ENCODE measurements around the gene ELMOD3. TPM values are rescaled to one million over a fixed set of nuclear protein-coding genes. Genes with fewer than 3 reads are reported as not detected.

Gene ELMOD3
- total and polyA plus RNA-seq, 2 of the 8 experiments (the other 6 are each of a cell fraction or from before 2014, with no cell fraction given): 8.5 to 10.2 TPM

- TF ChIP-seq HDAC6 (IDR thresholded peaks at IDR 0.05; ENCODE audit: low read depth, low read length) (no peak), CEBPB (IDR thresholded peaks at IDR 0.05; ENCODE audit: low read depth, low read length) (no peak), BCL11A (IDR thresholded peaks at IDR 0.05; ENCODE audit: low read depth in 2 of 2, low read length in 2 of 2) (no peak)
These were observed 26.5 kb upstream of the ELMOD3 start, which contains the start of gene TGOLN2 (continued) for GRCh38 chr2:85327822-85328617.

Data from H1 (cell line).